SJCRH30 (cell line): ENCODE results near the gene FRMD3. TPM values are rescaled to one million over a fixed set of nuclear protein-coding genes. Genes with fewer than 3 reads are reported as not detected.

ENCODE experiments used
- DNase-seq, 2 experiments: peaks; one replicate each; pipeline ENCODE4 v3.0.0-alpha.2; 2015 to 2020
- H3K27ac ChIP-seq: fragments of 250-450 bp; sonication (Bioruptor Pico); 2 replicates; pipeline ENCODE4 v1.5.1; 2020; ENCODE audit warnings: mild to moderate bottlenecking, moderate library complexity
- H3K27me3 ChIP-seq: fragments of 250-450 bp; sonication (Bioruptor Pico); 2 replicates; pipeline ENCODE4 v1.5.1; 2020; ENCODE audit warnings: mild to moderate bottlenecking, moderate library complexity
- H3K36me3 ChIP-seq: fragments of 250-450 bp; sonication (Bioruptor Pico); 2 replicates; pipeline ENCODE4 v1.5.1; 2020; ENCODE audit warnings: mild to moderate bottlenecking, moderate library complexity
- H3K4me1 ChIP-seq: fragments of 250-450 bp; sonication (Bioruptor Pico); 2 replicates; pipeline ENCODE4 v1.5.1; 2020; ENCODE audit warnings: mild to moderate bottlenecking, moderate library complexity
- H3K4me3 ChIP-seq: fragments of 250-450 bp; sonication (Bioruptor Pico); 2 replicates; pipeline ENCODE4 v1.5.1; 2020; ENCODE audit warnings: mild to moderate bottlenecking, moderate library complexity
- H3K9me3 ChIP-seq: fragments of 250-450 bp; sonication (Bioruptor Pico); replicated peaks from 2 replicates; pipeline ENCODE4 v1.5.1; 2020; ENCODE audit warnings: mild to moderate bottlenecking, moderate library complexity
- total RNA-seq: library from RNA; depleted of rRNA; stranded (reverse); fragments of >200 nt; shearing (Covaris generic); gene quantifications from 2 replicates; pipeline ENCODE4 v1.2.3, GENCODE V29; 2014

The FRMD3 gene
- total RNA-seq, 1 experiment from 2014 or later: 17.4 TPM

GRCh38 chr9:83449166-83449565, 89.0 kb downstream of the FRMD3 start:
- Histone ChIP-seq H3K27ac (peak overlapping the region; percentile 76), H3K4me3 (no peak overlapping the region), H3K9me3 (no peaks in the 10 kb centered on the region), H3K27me3 (no peaks in the 10 kb centered on the region), H3K36me3 (no peaks in the 10 kb centered on the region), H3K4me1 (peaks cover 35% of the 10 kb centered on the region)
- DNase-seq: peak; percentile 78 to 90

GRCh38 chr9:83448626-83449025, 89.6 kb downstream of the FRMD3 start:
- Histone ChIP-seq H3K9me3 (no peaks in the 10 kb centered on the region; the same call in 1 of the 2 replicates), H3K4me3 (no peak overlapping the region), H3K27me3 (no peaks in the 10 kb centered on the region), H3K36me3 (no peaks in the 10 kb centered on the region), H3K27ac (peak overlapping the region; percentile 76), H3K4me1 (peaks cover 35% of the 10 kb centered on the region)
- no peak for DNase-seq

GRCh38 chr9:83447351-83447750, 90.8 kb downstream of the FRMD3 start:
- no peak for DNase-seq
- H3K4me3 ChIP-seq: no peak overlapping the region
- H3K27ac ChIP-seq: no peak overlapping the region
- no peaks in the 10 kb centered on the region; the same call in 1 of the 2 replicates for H3K9me3 ChIP-seq
- no peaks in the 10 kb centered on the region for H3K36me3 ChIP-seq
- peaks cover 35% of the 10 kb centered on the region for H3K4me1 ChIP-seq
- no peaks in the 10 kb centered on the region for H3K27me3 ChIP-seq

GRCh38 chr9:83445703-83446265, 92.4 kb downstream of the FRMD3 start:
- no peaks in the 10 kb centered on the region for H3K27me3 ChIP-seq
- no peak overlapping the region for H3K27ac ChIP-seq
- no peak for DNase-seq
- no peaks in the 10 kb centered on the region for H3K36me3 ChIP-seq
- H3K4me1 ChIP-seq: peaks cover 33% of the 10 kb centered on the region
- no peaks in the 10 kb centered on the region; the same call in 1 of the 2 replicates for H3K9me3 ChIP-seq
- no peak overlapping the region for H3K4me3 ChIP-seq

GRCh38 chr9:83444110-83444509, 94.1 kb downstream of the FRMD3 start:
- Histone ChIP-seq H3K9me3 (no peaks in the 10 kb centered on the region; the same call in 1 of the 2 replicates), H3K4me1 (peaks cover 19% of the 10 kb centered on the region), H3K27me3 (no peaks in the 10 kb centered on the region), H3K4me3 (no peak overlapping the region), H3K27ac (no peak overlapping the region), H3K36me3 (no peaks in the 10 kb centered on the region)
- DNase-seq: peak; percentile 46 to 49

GRCh38 chr9:83441390-83441789, 96.8 kb downstream of the FRMD3 start:
- H3K9me3 ChIP-seq: no peaks in the 10 kb centered on the region; the same call in 1 of the 2 replicates
- no peak overlapping the region for H3K4me3 ChIP-seq
- no peak overlapping the region for H3K27ac ChIP-seq
- H3K4me1 ChIP-seq: peaks cover 12% of the 10 kb centered on the region
- no peaks in the 10 kb centered on the region for H3K36me3 ChIP-seq
- H3K27me3 ChIP-seq: no peaks in the 10 kb centered on the region
- peak; percentile 17 to 45 for DNase-seq

GRCh38 chr9:83440641-83441040, 97.6 kb downstream of the FRMD3 start:
- peaks cover 12% of the 10 kb centered on the region for H3K4me1 ChIP-seq
- H3K4me3 ChIP-seq: no peak overlapping the region
- no peak overlapping the region for H3K27ac ChIP-seq
- DNase-seq: no peak
- no peaks in the 10 kb centered on the region for H3K27me3 ChIP-seq
- no peaks in the 10 kb centered on the region for H3K36me3 ChIP-seq
- H3K9me3 ChIP-seq: no peaks in the 10 kb centered on the region; the same call in 1 of the 2 replicates

GRCh38 chr9:83435301-83435700, 102.9 kb downstream of the FRMD3 start:
- H3K9me3 ChIP-seq: no peaks in the 10 kb centered on the region
- H3K36me3 ChIP-seq: no peaks in the 10 kb centered on the region
- H3K27ac ChIP-seq: no peak overlapping the region
- peaks cover 27% of the 10 kb centered on the region for H3K4me1 ChIP-seq
- DNase-seq: no peak
- no peaks in the 10 kb centered on the region for H3K27me3 ChIP-seq
- no peak overlapping the region for H3K4me3 ChIP-seq

GRCh38 chr9:83434254-83434653, 103.9 kb downstream of the FRMD3 start:
- H3K36me3 ChIP-seq: no peaks in the 10 kb centered on the region
- H3K9me3 ChIP-seq: no peaks in the 10 kb centered on the region
- H3K27me3 ChIP-seq: no peaks in the 10 kb centered on the region
- peaks cover 36% of the 10 kb centered on the region for H3K4me1 ChIP-seq
- no peak for DNase-seq
- H3K4me3 ChIP-seq: no peak overlapping the region
- H3K27ac ChIP-seq: no peak overlapping the region

- no peak overlapping the region for H3K4me3 ChIP-seq
- H3K36me3 ChIP-seq: no peaks in the 10 kb centered on the region
- no peaks in the 10 kb centered on the region for H3K27me3 ChIP-seq
- no peaks in the 10 kb centered on the region for H3K9me3 ChIP-seq
- no peak for DNase-seq
- peaks cover 36% of the 10 kb centered on the region for H3K4me1 ChIP-seq
- no peak overlapping the region for H3K27ac ChIP-seq
Observed at GRCh38 chr9:83433846-83434245, 104.4 kb downstream of the FRMD3 start.

- Histone ChIP-seq H3K4me1 (peaks cover 36% of the 10 kb centered on the region), H3K36me3 (no peaks in the 10 kb centered on the region), H3K4me3 (no peak overlapping the region), H3K27me3 (no peaks in the 10 kb centered on the region), H3K9me3 (no peaks in the 10 kb centered on the region), H3K27ac (peak overlapping the region; percentile 61)
- DNase-seq: no peak
Observed at GRCh38 chr9:83432877-83433550, 105.2 kb downstream of the FRMD3 start.

GRCh38 chr9:83432104-83432627, 106.0 kb downstream of the FRMD3 start:
- Histone ChIP-seq H3K4me1 (peaks cover 36% of the 10 kb centered on the region), H3K27me3 (no peaks in the 10 kb centered on the region), H3K27ac (peak overlapping the region; percentile 61), H3K36me3 (no peaks in the 10 kb centered on the region), H3K4me3 (no peak overlapping the region), H3K9me3 (no peaks in the 10 kb centered on the region)
- DNase-seq: peak; percentile 94

GRCh38 chr9:83431101-83432060, 106.8 kb downstream of the FRMD3 start:
- DNase-seq: peak in 1 of 2 experiments; percentile 38
- Histone ChIP-seq H3K36me3 (no peaks in the 10 kb centered on the region), H3K4me1 (peaks cover 36% of the 10 kb centered on the region), H3K4me3 (no peak overlapping the region), H3K27me3 (no peaks in the 10 kb centered on the region), H3K27ac (peak overlapping the region; percentile 61), H3K9me3 (no peaks in the 10 kb centered on the region)

GRCh38 chr9:83430681-83431080, 107.5 kb downstream of the FRMD3 start:
- DNase-seq: peak; percentile 95 to 96
- Histone ChIP-seq H3K4me3 (no peak overlapping the region), H3K27me3 (no peaks in the 10 kb centered on the region), H3K36me3 (no peaks in the 10 kb centered on the region), H3K27ac (peak overlapping the region; percentile 61), H3K4me1 (peaks cover 36% of the 10 kb centered on the region), H3K9me3 (no peaks in the 10 kb centered on the region)
